ENCODE results near the gene PDCD4.

- TF ChIP-seq CTCF (IDR thresholded peaks at IDR 0.05; ENCODE audit: low read depth, low read length, poor library complexity, severe bottlenecking) (no peak), EZH2phosphoT487 (IDR thresholded peaks at IDR 0.05; ENCODE audit: borderline replicate concordance, low read length) (no peak)
These were observed 34.1 kb upstream of the PDCD4 start for GRCh38 chr10:110837418-110838171.

Measured in DOHH2 (cell line).